IMR-90 (cell line): ENCODE results near the gene FMNL3. TPM values are rescaled to one million over a fixed set of nuclear protein-coding genes. Genes with fewer than 3 reads are reported as not detected.

Source experiments
- ATAC-seq: fragments of 200-7000 bp; cut with Tn5 transposase; 2 replicates; pipeline ENCODE4 v1.9.1; 2020; ENCODE audit warnings: low read depth, mild to moderate bottlenecking, moderate library complexity
- BruUV-seq: library from RNA; stranded (reverse); fragments of 400-500 nt; replicated peaks from 2 replicates; lab custom pipeline; 2021; lab: Mats Ljungman, UMichigan
- CTCF ChIA-PET: fragments of 300-600 bp; formaldehyde crosslinking; extraction: SDS; loops from one replicate; lab custom pipeline; 2021; ENCODE audit warnings: antibody characterized with exemption; lab: Yijun Ruan, JAX
- POLR2A ChIA-PET: fragments of 300-600 bp; sonication (Branson Sonifier 250); formaldehyde crosslinking; loops from one replicate; lab custom pipeline; 2022; ENCODE audit warnings: antibody characterized with exemption; ENCODE audit not compliant: unreplicated experiment; lab: Charles Lee
- DNase-seq: peaks from one replicate; pipeline ENCODE4 v3.0.0; 2013
- H2AFZ ChIP-seq: replicated peaks from 2 replicates; pipeline ENCODE3; 2013; ENCODE audit warnings: low read length, mild to moderate bottlenecking; ENCODE audit not compliant: poor library complexity
- H2AK5ac ChIP-seq: 2 replicates; pipeline ENCODE4 v1.6.1; 2013; ENCODE audit warnings: low read depth, low read length, inconsistent platforms
- H2AK9ac ChIP-seq: replicated peaks from 2 replicates; pipeline ENCODE3; 2013; ENCODE audit warnings: mild to moderate bottlenecking, low read depth, low read length, moderate library complexity; ENCODE audit not compliant: poor library complexity
- H2BK120ac ChIP-seq: 2 replicates; pipeline ENCODE4 v1.6.1; 2013; ENCODE audit warnings: low read depth, low read length, inconsistent platforms
- H2BK15ac ChIP-seq: 3 replicates; pipeline ENCODE4 v1.6.1; 2013; ENCODE audit warnings: low read depth, low read length, inconsistent platforms
- H2BK20ac ChIP-seq: 2 replicates; pipeline ENCODE4 v1.6.1; 2013; ENCODE audit warnings: low read depth, mild to moderate bottlenecking, inconsistent platforms, low read length, moderate library complexity
- H2BK5ac ChIP-seq: 2 replicates; pipeline ENCODE4 v1.6.1; 2013; ENCODE audit warnings: mild to moderate bottlenecking, low read depth, low read length, inconsistent platforms; ENCODE audit not compliant: poor library complexity, severe bottlenecking
- H3K14ac ChIP-seq: replicated peaks from 2 replicates; pipeline ENCODE4 v1.6.1; 2013; ENCODE audit warnings: low read depth, low read length, inconsistent platforms
- H3K18ac ChIP-seq: 2 replicates; pipeline ENCODE4 v1.6.1; 2013; ENCODE audit warnings: low read depth, low read length, control low read depth
- H3K23ac ChIP-seq: 2 replicates; pipeline ENCODE4 v1.6.1; 2013; ENCODE audit warnings: low read depth, low read length, inconsistent platforms
- H3K27ac ChIP-seq: 2 replicates; pipeline ENCODE4 v1.5.1; 2013; ENCODE audit warnings: mild to moderate bottlenecking, control low read depth, low read length; ENCODE audit not compliant: insufficient read depth
- H3K27me3 ChIP-seq: 2 replicates; pipeline ENCODE4 v1.6.1; 2013; ENCODE audit warnings: low read length; ENCODE audit not compliant: control insufficient read depth, insufficient read depth
- H3K36me3 ChIP-seq: 2 replicates; pipeline ENCODE4 v1.6.1; 2013; ENCODE audit warnings: low read length, mixed read lengths; ENCODE audit not compliant: control insufficient read depth, insufficient read depth
- H3K4ac ChIP-seq: 2 replicates; pipeline ENCODE4 v1.6.1; 2013; ENCODE audit warnings: low read depth, low read length, inconsistent platforms
- H3K4me1 ChIP-seq: 2 replicates; pipeline ENCODE4 v1.6.1; 2013; ENCODE audit warnings: low read length, mixed read lengths; ENCODE audit not compliant: control insufficient read depth, insufficient read depth
- H3K4me2 ChIP-seq: 2 replicates; pipeline ENCODE4 v1.6.1; 2013; ENCODE audit warnings: low read depth, mild to moderate bottlenecking, control low read depth, low read length, moderate library complexity
- H3K4me3 ChIP-seq: 2 replicates; pipeline ENCODE4 v1.5.1; 2013; ENCODE audit warnings: low read depth, mild to moderate bottlenecking, control low read depth, low read length, moderate library complexity; ENCODE audit not compliant: insufficient read depth
- H3K56ac ChIP-seq: 2 replicates; pipeline ENCODE4 v1.6.1; 2013; ENCODE audit warnings: low read length, inconsistent platforms; ENCODE audit not compliant: insufficient read depth; ENCODE audit errors: extremely low read depth
- H3K79me1 ChIP-seq, 2 experiments: 2 replicates each; pipeline ENCODE4 v1.6.1; 2013; ENCODE audit warnings: low read length in 2 of 2, inconsistent platforms in 1 of 2, low read depth in 1 of 2
- H3K9ac ChIP-seq: 2 replicates; pipeline ENCODE4 v1.6.1; 2013; ENCODE audit warnings: low read depth, low read length, control low read depth
- H3K9me1 ChIP-seq: 2 replicates; pipeline ENCODE4 v1.6.1; 2013; ENCODE audit warnings: low read length, inconsistent platforms; ENCODE audit not compliant: insufficient read depth
- H3K9me3 ChIP-seq: 2 replicates; pipeline ENCODE4 v1.6.1; 2013; ENCODE audit warnings: low read length; ENCODE audit not compliant: control insufficient read depth, insufficient read depth
- H4K20me1 ChIP-seq: 2 replicates; pipeline ENCODE4 v1.6.1; 2013; ENCODE audit warnings: low read length, inconsistent platforms; ENCODE audit not compliant: insufficient read depth
- H4K5ac ChIP-seq: 2 replicates; pipeline ENCODE4 v1.6.1; 2013; ENCODE audit warnings: mild to moderate bottlenecking, low read depth, low read length, control low read depth
- H4K8ac ChIP-seq, 2 experiments: 2 replicates each; pipeline ENCODE4 v1.6.1; 2013; ENCODE audit warnings: low read depth in 2 of 2, low read length in 2 of 2, control low read depth in 1 of 2, inconsistent platforms in 1 of 2
- H4K91ac ChIP-seq: 2 replicates; pipeline ENCODE4 v1.6.1; 2013; ENCODE audit warnings: low read depth, low read length, inconsistent platforms; ENCODE audit not compliant: insufficient read depth
- CEBPB ChIP-seq: IDR thresholded peaks from 2 replicates; pipeline ENCODE4 v1.6.1; 2012; ENCODE audit warnings: low read depth, low read length, improper control_type of control experiment
- FOS ChIP-seq: fragments of 150-350 bp; IDR thresholded peaks from 2 replicates; pipeline ENCODE4 v1.6.1; 2016; ENCODE audit warnings: low read depth, low read length
- MXI1 ChIP-seq: IDR thresholded peaks from 2 replicates; pipeline ENCODE4 v1.6.1; 2012; ENCODE audit warnings: low read depth, mild to moderate bottlenecking, low read length, moderate library complexity, borderline replicate concordance
- POLR2A ChIP-seq: IDR thresholded peaks from 2 replicates; pipeline ENCODE4 v1.6.1; 2012; ENCODE audit warnings: mild to moderate bottlenecking, low read depth, low read length
- RAD21 ChIP-seq: IDR thresholded peaks from 2 replicates; pipeline ENCODE4 v1.6.1; 2012; ENCODE audit warnings: low read length, improper control_type of control experiment
- RFX5 ChIP-seq: IDR thresholded peaks from 2 replicates; pipeline ENCODE4 v1.8.0; 2012; ENCODE audit warnings: low read depth, mild to moderate bottlenecking, low read length, moderate library complexity
- SMC3 ChIP-seq: fragments of 150-350 bp; IDR thresholded peaks from 2 replicates; pipeline ENCODE4 v1.6.1; 2016; ENCODE audit warnings: low read depth, mild to moderate bottlenecking, antibody characterized with exemption, low read length, moderate library complexity
- whole genome bisulfite sequencing, 2 experiments: methylation state at CpG; one replicate each; pipeline versions ENCODE4 v1.1.5 to v1.1.7; 2013; ENCODE audit warnings: missing lambda C conversion rate in 2 of 2; ENCODE audit not compliant: insufficient read length in 1 of 2; ENCODE audit errors: extremely low coverage in 2 of 2; 5-methylcytosine and 5-hydroxymethylcytosine counted together
- dilution Hi-C: fragments of 300-500 bp; cut with HindIII; formaldehyde crosslinking; loops from one replicate; pipeline ENCODE4 v1.14.3; 2018; ENCODE audit warnings: low sequenced_read_pairs; ENCODE audit not compliant: unreplicated experiment
- in situ Hi-C: fragments of 300-500 bp; cut with MboI; formaldehyde crosslinking; loops from 3 replicates; pipeline ENCODE4 v1.14.3; 2019; ENCODE audit warnings: low sequenced_read_pairs, inconsistent platforms, mixed read lengths
- intact Hi-C: fragments of 100-400 bp; cut with micrococcal nuclease; formaldehyde crosslinking; loops from 2 replicates; pipeline ENCODE4 v1.10.0; 2022
- polyA plus RNA-seq, 3 experiments: library from polyadenylated mRNA; depleted of rRNA; stranded (reverse); fragments of >200 nt; gene quantifications; 2 replicates each; pipeline ENCODE4 v1.2.3, GENCODE V29; 2012; ENCODE audit warnings: low replicate concordance in 1 of 3
- total RNA-seq: library from RNA; depleted of rRNA; stranded (reverse); fragments of >200 nt; gene quantifications from 2 replicates; pipeline ENCODE4 v1.2.3, GENCODE V29; 2012
- TF ChIP-seq, protein P1 (sequence below): conservative IDR thresholded peaks from 2 replicates; pipeline ENCODE4 v1.5.1; 2012; ENCODE audit warnings: mild to moderate bottlenecking, low read depth, low read length, improper control_type of control experiment

The FMNL3 gene
- total and polyA plus RNA-seq, 2 of the 4 experiments (the other 2 are of a cell fraction) = 16.3 to 36.4 TPM

DNA sequence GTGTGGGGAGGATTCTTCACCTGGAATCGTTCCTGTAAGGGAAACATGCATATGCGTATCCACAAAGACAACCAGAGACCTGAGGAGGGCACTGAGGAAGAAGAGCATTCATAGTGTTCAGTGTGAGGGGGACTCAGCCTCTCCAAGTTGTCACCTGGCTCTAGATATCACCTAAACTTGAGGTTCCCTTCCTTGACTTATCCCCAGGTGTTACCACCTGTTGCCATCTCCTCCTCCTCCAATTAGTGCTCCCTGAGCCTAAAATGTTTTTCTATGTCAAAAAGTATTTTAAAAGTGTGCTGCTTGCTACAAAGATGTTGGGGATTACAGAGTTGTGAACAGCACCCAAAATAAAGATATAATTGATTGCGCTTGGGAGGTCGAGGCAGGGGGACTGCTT lies 41.0 kb downstream of the FMNL3 start:
- H3K9me1 ChIP-seq = peaks cover 46% of the 10 kb centered on the region
- no peak overlapping the region for H4K8ac ChIP-seq
- H2BK20ac ChIP-seq = no peak overlapping the region
- H2BK5ac ChIP-seq = no peak overlapping the region
- H3K9ac ChIP-seq = no peak overlapping the region
- no peaks in the 10 kb centered on the region for H4K20me1 ChIP-seq
- H4K5ac ChIP-seq = no peak overlapping the region
- H2AK9ac ChIP-seq = no peak overlapping the region
- H3K14ac ChIP-seq = no peak overlapping the region
- H3K4me1 ChIP-seq = peaks cover 30% of the 10 kb centered on the region
- DNase-seq (no peak), ATAC-seq (no peak)
- intact Hi-C loops (no loop called here), in situ Hi-C loops (no loop called here), dilution Hi-C loops (no loop called here)
- H3K56ac ChIP-seq = no peak overlapping the region
- ChIA-PET POLR2A (no interaction called here), CTCF (interaction anchor here (0.6 kb wide), 1 partner anchor 39 kb away, joined by 4 read pairs; no protein-coding TSS in a partner anchor)
- peaks cover 5% of the 10 kb centered on the region for H3K36me3 ChIP-seq
- H3K9me3 ChIP-seq = no peaks in the 10 kb centered on the region
- H3K79me1 ChIP-seq = peaks cover 48 to 98% of the 10 kb centered on the region in 2 experiments
- H2AFZ ChIP-seq = no peak overlapping the region
- no peak overlapping the region for H3K4me2 ChIP-seq
- H3K27me3 ChIP-seq = no peaks in the 10 kb centered on the region
- no peak overlapping the region for H3K4me3 ChIP-seq
- no peak overlapping the region for H4K91ac ChIP-seq
- no peak overlapping the region for H3K4ac ChIP-seq
- H2BK120ac ChIP-seq = no peak overlapping the region
- H3K27ac ChIP-seq = no peak overlapping the region
- H3K18ac ChIP-seq = no peak overlapping the region
- WGBS, 2 experiments = no CpG with 5 or more reads among the region's 4 CpGs
- no peak overlapping the region for H2BK15ac ChIP-seq
- BruUV-seq = no TSS peak
- TF ChIP-seq FOS = no peak
- TF ChIP-seq SMC3 = no peak
- no peak for TF ChIP-seq POLR2A
- TF ChIP-seq MXI1 = no peak
- TF ChIP-seq, protein P1, sequence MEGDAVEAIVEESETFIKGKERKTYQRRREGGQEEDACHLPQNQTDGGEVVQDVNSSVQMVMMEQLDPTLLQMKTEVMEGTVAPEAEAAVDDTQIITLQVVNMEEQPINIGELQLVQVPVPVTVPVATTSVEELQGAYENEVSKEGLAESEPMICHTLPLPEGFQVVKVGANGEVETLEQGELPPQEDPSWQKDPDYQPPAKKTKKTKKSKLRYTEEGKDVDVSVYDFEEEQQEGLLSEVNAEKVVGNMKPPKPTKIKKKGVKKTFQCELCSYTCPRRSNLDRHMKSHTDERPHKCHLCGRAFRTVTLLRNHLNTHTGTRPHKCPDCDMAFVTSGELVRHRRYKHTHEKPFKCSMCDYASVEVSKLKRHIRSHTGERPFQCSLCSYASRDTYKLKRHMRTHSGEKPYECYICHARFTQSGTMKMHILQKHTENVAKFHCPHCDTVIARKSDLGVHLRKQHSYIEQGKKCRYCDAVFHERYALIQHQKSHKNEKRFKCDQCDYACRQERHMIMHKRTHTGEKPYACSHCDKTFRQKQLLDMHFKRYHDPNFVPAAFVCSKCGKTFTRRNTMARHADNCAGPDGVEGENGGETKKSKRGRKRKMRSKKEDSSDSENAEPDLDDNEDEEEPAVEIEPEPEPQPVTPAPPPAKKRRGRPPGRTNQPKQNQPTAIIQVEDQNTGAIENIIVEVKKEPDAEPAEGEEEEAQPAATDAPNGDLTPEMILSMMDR = no peak
- no peak for TF ChIP-seq RAD21
- no peak for TF ChIP-seq CEBPB
- TF ChIP-seq RFX5 = no peak
- no peak overlapping the region for H2AK5ac ChIP-seq
- no peak overlapping the region for H3K23ac ChIP-seq
